ENCODE results near the gene TFDP3.

TFDP3 gene, protein sequence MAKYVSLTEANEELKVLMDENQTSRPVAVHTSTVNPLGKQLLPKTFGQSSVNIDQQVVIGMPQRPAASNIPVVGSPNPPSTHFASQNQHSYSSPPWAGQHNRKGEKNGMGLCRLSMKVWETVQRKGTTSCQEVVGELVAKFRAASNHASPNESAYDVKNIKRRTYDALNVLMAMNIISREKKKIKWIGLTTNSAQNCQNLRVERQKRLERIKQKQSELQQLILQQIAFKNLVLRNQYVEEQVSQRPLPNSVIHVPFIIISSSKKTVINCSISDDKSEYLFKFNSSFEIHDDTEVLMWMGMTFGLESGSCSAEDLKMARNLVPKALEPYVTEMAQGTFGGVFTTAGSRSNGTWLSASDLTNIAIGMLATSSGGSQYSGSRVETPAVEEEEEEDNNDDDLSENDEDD
- total RNA-seq: 0 reads per million in 2 donors

DNA sequence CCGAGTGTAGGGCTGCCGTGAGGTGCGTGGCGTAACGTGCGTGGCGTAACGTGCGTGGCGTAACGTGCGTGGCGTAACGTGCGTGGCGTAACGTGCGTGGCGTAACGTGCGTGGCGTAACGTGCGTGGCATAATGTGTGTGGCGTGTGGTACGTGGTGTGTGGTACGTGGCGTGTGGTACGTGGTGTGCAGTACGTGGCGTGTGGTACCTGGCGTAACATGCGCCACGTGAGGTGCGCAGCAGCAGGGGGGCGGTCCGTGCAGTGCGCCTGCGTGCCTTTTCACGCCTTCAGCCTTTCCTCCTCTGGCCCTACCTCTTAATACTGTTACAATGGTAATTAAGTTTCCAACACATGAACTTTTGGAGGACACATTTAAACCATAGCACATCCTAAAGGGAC, at the start of gene TFDP3:
Gene TFDP3 (minus strand): TSS at position 26 of the 400 bp plus-strand sequence. CDS start 95 bp downstream, outside the sequence.
- DNase-seq: no peak

GRCh38 chrX:133267621-133268020, 49.5 kb upstream of the TFDP3 start:
- DNase-seq: no peak

DNA sequence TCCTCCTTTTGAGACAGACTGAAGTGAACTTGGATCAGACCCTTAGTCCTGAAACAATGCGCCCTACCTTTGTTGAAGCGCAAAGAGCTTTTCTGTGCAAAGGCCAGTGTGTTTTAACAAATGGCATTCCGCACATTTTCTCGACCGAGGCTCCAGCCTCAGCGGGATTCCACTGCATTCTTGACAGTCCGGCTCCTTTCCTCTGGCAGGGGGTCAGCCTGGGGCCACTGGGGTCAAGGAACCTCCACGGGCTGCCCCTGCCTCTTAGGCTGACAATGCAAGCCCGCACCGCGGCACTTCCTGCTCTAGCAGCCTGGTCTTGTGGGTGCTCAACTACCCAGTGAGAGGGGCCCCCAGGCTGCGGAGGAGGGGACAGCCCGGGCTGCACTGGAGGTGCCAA, 47.2 kb upstream of the TFDP3 start:
- DNase-seq: no peak

DNA sequence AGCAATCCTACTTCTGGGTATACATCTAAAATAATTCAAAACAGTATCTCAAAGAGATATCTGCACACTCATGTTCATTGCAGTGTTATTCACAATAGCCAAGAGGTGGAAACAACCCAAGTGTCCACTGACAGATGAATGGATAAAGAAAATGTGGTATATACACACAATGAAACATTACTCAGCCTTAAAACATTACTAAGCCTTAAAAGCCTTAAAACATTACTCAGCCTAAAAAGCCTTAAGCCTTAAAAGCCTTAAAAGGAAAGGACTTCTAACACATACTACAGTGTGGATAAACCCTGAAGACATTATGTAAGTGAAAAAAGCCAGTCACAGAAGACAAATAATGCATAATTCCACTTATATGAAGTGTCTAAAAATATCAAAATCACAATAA, 40.3 kb upstream of the TFDP3 start:
- no peak for DNase-seq

DNA sequence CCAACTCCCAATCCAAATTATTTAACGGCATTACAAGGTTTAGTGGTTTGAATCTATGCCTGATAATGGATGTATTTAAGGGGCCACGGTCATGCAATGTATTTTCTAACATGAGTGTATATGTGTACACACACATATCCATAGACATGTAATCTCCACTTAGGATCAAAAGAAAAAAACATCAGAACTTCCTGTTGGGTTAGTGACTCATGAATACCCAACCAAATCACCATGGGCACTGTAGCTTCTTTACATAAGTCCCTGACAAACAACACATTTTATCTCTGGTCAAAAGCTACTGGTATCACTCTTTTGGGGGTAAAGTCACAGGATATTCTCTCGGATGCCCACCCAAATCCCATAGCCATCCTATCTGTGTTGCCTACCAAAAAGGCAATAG, 36.5 kb upstream of the TFDP3 start:
- no peak for DNase-seq

DNA sequence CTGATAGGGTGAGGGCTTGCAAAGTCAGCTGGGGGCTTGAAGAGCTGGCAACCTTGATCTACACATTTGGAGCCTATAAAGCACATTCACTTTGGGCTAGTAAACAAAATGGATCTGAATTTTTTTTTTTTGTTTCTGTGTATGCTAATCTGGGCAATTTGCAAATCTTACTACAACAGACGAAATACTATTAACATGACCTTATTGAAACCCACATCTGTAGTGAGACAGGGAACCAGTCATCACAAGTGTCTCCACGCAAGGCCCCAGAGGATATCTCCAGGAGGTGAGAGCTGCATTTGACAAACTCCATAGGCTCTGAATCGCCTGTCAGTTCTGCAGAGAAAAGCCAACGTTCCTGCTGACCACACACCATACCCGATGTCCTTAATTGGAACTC, 33.0 kb upstream of the TFDP3 start:
- no peak for DNase-seq

GRCh38 chrX:133250184-133251100, 32.3 kb upstream of the TFDP3 start:
- no peak for DNase-seq

- no peak for DNase-seq
Observed at GRCh38 chrX:133249266-133250058, 31.3 kb upstream of the TFDP3 start.

DNA sequence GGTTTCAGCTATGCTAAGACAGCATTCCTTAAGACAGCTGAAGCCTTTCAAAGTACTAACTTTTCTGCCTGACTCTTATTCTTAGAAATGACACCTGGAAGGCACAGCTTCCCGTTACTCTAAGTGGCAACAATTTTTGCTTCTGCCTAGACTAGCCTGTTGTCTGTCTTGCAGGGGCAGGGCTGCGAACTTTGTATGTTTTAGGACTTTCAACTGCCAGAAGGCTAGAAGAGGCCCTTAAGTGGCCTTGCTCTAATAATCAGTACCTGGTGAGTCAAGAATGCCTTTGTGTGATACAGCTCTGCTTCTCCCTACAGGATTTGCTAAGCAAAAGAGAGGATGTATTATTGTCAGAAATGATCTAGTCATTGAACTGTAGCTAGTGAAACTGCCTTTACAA, 30.0 kb upstream of the TFDP3 start:
- no peak for DNase-seq

DNA sequence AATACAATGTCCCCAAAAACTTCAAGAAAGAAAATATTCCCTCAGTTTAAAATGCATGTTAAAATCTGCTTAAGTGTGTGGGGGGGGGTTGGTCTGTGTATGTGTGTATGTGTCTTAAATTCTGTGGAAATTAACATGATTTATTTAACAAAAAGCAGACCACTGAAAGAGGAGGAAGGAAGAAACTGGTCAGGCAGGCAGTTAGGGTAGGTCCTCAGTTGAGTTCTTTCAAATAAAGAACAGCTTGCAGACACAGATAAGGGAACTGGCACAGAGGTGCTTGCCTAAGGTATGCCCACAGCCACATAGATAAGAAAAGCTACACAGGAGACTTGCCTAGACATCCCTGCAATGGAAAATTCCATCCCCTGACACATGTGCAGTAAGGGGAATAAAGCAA, 28.8 kb upstream of the TFDP3 start:
- no peak for DNase-seq

DNA sequence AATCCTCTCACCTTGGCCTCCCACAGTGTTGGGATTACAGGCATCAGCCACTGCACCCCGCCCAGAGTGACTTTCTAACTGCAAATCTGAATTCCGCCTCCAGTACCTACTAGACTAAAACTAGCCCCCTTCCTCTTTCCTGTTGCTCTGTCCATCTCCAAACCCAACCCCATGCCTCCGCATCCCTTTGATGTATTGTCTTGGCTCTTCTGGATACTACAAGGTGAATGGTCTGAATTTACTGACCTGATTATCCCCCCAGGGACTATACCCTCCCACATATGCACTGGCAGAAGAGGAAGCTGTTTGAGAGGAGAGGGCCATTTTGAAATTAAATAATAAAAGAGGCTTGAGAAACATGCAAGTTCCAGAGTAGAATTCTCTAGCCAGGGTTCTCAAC, 17.7 kb upstream of the TFDP3 start:
- no peak for DNase-seq

- DNase-seq: no peak
Observed at GRCh38 chrX:133232331-133232730, 14.2 kb upstream of the TFDP3 start.

DNA sequence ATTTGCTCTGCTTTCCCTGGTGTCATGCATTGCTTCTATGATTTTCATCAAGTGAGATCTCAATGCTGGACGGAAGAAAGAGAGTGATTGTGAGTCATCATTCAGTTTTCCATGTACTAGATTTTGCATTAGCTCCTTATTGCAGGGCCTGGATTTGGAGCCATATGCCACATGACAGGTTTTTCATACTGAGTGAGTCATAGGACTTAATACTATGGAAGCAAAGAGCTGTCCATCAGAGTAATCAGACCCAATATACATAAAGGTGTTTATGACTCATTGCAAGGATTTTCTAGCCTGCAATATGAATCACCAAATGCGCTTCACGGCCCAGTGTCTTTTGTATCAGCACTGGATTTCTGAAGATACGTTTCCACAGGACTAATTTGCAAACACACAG, 11.2 kb upstream of the TFDP3 start:
- no peak for DNase-seq

GRCh38 chrX:133215747-133216146, 2.4 kb downstream of the TFDP3 start:
- no peak for DNase-seq

DNA sequence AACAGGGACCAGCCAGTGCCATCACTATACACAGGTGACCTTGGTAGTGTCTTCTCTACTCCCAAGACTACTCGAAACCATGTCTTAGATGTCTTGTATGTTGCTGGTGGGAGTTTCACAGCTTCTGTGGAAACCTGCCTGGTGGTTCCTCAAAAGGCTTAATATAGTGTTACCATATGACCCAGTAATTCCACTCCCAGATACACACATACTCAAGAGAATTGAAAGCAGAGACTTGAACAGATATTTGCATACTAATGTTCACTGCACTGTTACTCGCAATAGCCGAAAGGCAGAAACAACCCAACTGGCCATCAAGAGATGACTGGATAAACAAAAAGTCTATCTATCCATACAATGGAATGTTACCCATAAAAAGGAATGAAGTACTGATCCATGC, 3.1 kb downstream of the TFDP3 start:
- no peak for DNase-seq

DNA sequence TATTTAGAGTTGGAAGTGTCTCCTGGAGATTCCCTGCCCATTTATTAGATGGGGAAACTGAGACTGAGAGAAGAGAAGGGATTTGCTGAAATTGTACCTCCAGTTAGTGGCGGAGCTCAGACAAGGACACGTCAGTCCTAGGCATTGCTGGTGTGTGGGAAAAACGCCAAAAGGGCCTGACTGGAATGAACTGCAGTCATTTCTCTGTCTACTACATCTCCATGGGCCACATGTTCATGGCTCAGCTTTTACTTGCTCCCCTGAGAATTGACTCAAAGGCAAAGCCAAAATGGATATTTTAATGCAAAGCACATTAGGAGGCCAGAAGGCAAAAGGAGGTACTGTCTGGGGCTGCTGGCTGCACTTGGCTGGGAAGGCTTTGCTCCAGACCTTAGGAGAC, 3.9 kb downstream of the TFDP3 start:
- no peak for DNase-seq

DNA sequence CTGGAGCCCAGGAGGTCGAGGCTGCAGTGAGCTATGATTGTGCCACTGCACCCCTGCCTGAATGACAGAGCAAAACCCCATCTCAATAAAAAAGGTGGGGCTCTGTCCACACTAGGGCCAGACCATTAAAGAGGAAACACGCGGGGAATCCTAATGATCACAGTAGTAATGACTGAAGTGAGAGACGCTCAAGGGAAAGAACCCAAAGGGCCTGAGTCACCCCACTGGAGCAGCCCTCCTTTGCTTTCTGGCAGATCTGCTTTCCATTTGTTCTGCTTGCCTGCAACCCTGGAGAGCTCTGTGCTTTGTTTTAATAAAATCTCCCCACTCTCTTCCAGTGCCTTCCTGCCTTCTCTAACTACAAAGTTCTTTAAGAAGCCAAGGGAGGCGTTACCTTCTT, 5.0 kb downstream of the TFDP3 start:
- DNase-seq: no peak

GRCh38 chrX:133207751-133208150, 10.4 kb downstream of the TFDP3 start:
- DNase-seq: no peak

DNA sequence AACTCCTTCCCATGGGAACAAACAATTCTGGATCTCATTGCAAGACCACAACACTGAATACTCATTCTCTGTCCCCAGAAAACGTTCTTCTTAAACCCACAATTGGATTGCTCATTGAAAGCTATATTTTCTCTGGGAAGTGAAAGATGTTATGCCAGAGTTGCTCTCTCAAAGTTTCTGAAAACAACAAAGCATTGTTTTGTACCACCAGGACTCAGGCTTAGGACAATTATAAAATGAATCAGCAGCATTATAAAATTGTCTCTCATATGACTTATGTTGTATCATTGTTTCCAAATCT, 26.5 kb downstream of the TFDP3 start:
- DNase-seq: no peak

GRCh38 chrX:133190877-133191738, 27.0 kb downstream of the TFDP3 start:
- DNase-seq: no peak

DNA sequence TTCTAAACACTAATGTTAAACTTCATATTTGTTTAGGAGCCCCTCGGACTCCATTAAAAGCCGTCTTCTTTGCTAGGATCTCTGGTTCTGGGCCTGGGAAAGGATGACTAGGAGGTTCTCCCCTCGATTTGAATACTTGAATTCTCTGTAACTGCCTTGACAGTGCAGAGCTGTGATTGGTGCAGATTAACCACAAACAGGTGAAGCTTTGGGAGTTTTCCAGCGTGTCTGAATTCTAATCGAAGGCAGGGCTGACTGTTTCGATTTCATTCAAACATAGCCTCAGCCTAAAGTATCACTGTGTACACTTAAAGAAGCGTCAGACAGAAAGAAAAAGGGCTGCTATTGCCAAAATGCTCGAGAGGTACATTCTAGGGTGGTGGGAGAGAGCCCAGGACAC, 29.0 kb downstream of the TFDP3 start:
- no peak for DNase-seq

DNA sequence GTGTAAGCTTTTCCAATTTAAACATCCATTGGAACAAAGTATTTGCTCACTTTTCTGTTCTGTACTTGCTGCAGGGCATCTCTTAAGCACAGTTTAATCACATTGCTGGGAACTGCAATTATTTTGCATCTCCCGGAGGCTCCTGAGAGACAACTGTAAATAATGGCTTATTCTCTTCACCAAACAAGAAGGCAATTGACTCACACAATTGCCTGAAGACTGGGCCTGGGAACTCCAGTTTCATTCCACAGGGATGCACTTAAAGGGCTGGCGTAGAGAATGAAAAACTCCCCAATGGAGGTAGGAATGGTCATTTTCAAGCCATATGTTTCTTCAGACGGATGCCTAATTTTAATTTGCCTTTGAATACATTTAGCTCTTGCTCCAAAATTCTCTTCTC, 29.5 kb downstream of the TFDP3 start:
- no peak for DNase-seq

Measured in T-helper 2 cell (primary cell).